Chondrocyte (in vitro differentiated cells): Measurements from ENCODE around the gene PANK3. TPM values are rescaled to one million over a fixed set of nuclear protein-coding genes. Genes with fewer than 3 reads are reported as not detected.

ENCODE experiments used
- DNase-seq: peaks from one replicate; pipeline ENCODE4 v3.0.0; 2021; ENCODE audit warnings: mixed read lengths, low spot score
- H3K27ac Mint-ChIP-seq: one replicate; pipeline ENCODE4 v1.8.0; 2021; ENCODE audit warnings: mild to moderate bottlenecking, moderate library complexity, mixed read lengths; ENCODE audit not compliant: unreplicated experiment
- H3K27me3 Mint-ChIP-seq: 2 replicates; pipeline ENCODE4 v1.8.0; 2021; ENCODE audit warnings: low read depth, mixed read lengths
- H3K36me3 Mint-ChIP-seq: 2 replicates; pipeline ENCODE4 v1.8.0; 2021; ENCODE audit warnings: low read depth, mixed read lengths
- H3K4me1 Mint-ChIP-seq: 2 replicates; pipeline ENCODE4 v1.8.0; 2021; ENCODE audit warnings: low read depth, mild to moderate bottlenecking, mixed read lengths
- H3K4me3 Mint-ChIP-seq: one replicate; pipeline ENCODE4 v1.8.0; 2021; ENCODE audit warnings: mild to moderate bottlenecking, moderate library complexity, mixed read lengths; ENCODE audit not compliant: unreplicated experiment
- H3K9me3 Mint-ChIP-seq: 2 replicates; pipeline ENCODE4 v1.8.0; 2021; ENCODE audit warnings: low read depth, mixed read lengths
- microRNA-seq: library from miRNA; unstranded; fragments of <30 nt; microRNA quantifications from one replicate; pipeline ENCODE4 v1.2.0, GENCODE V29; 2020; ENCODE audit warnings: borderline number of aligned reads
- total RNA-seq: library from RNA; stranded (reverse); gene quantifications from 3 replicates; pipeline ENCODE4 v1.2.1, GENCODE V29; 2021
- TF ChIP-seq, protein P1 (sequence below): fragments of 200-600 bp; sonication (generic); IDR thresholded peaks from 2 replicates; pipeline ENCODE4 v1.5.0; 2021; ENCODE audit warnings: antibody characterized with exemption, mild to moderate bottlenecking, moderate library complexity

The PANK3 gene
- total RNA-seq, 1 donor from 2014 or later: 112 TPM

DNA sequence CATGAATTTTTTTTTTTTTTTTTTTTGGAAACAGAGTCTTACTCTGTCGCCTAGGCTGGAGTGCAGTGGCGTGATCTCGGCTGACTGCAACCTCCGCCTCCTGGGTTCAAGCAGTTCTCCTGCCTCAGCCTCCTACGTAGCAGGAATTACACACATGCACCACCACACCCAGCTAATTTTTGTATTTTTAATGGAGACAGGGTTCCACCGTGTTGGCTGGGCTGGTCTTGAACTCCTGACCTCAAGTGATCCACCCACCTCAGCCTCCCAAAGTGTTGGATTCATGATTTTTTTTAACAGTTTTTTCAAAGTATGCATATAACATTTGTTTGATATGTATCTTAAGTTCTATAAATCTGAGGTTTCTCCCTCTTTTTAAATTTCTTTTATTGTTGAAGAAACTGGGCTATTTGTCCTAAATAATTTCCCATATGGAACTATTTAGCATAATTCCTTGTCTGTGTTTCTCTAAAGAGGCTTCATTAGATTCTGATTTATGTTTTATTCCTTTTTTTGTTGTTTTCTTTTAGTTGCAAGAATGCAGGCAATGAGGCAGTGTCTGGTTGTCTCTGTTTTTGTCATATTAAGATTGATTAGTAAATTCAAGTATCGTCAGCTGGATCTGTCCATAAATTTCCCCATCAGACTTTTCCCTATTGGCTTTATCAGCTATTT lies 76.5 kb downstream of the PANK3 start:
- no peaks in the 10 kb centered on the region for H3K27me3 Mint-ChIP-seq
- H3K4me3 Mint-ChIP-seq: no peak overlapping the region
- no peak overlapping the region for H3K27ac Mint-ChIP-seq
- no peaks in the 10 kb centered on the region for H3K4me1 Mint-ChIP-seq
- TF ChIP-seq, protein P1, sequence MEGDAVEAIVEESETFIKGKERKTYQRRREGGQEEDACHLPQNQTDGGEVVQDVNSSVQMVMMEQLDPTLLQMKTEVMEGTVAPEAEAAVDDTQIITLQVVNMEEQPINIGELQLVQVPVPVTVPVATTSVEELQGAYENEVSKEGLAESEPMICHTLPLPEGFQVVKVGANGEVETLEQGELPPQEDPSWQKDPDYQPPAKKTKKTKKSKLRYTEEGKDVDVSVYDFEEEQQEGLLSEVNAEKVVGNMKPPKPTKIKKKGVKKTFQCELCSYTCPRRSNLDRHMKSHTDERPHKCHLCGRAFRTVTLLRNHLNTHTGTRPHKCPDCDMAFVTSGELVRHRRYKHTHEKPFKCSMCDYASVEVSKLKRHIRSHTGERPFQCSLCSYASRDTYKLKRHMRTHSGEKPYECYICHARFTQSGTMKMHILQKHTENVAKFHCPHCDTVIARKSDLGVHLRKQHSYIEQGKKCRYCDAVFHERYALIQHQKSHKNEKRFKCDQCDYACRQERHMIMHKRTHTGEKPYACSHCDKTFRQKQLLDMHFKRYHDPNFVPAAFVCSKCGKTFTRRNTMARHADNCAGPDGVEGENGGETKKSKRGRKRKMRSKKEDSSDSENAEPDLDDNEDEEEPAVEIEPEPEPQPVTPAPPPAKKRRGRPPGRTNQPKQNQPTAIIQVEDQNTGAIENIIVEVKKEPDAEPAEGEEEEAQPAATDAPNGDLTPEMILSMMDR: no peak
- no peak for DNase-seq
- H3K9me3 Mint-ChIP-seq: no peaks in the 10 kb centered on the region
- peaks cover 35% of the 10 kb centered on the region for H3K36me3 Mint-ChIP-seq

Small RNAs within 50 kb of the gene (microRNA-seq; reads per million reads assigned to microRNA genes)
- gene MIR103A1: not detected
- gene MIR103B1: not detected

Other genes starting within 250 kb of the PANK3 start
- gene RARS1, start 92.9 kb downstream of the PANK3 start, total RNA-seq: 95.3 to 125 TPM (median 98.6 TPM) in 3 replicates
- gene FBLL1, start 50.1 kb downstream of the PANK3 start, total RNA-seq: 2.4 to 8.3 TPM (median 7.9 TPM) in 3 replicates